Neural progenitor cell (in vitro differentiated cells): ENCODE data around the gene ITCH. TPM values are rescaled to one million over a fixed set of nuclear protein-coding genes. Genes with fewer than 3 reads are reported as not detected.
A peak's percentile ranks its signal among the peaks of the same experiment; 100 is the strongest.

Source experiments
- DNase-seq: peaks from one replicate; pipeline ENCODE4 v3.0.0-alpha.2; 2016; ENCODE audit warnings: low spot score
- H2AFZ ChIP-seq: fragments of 200-600 bp; sonication (generic); replicated peaks from 2 replicates; pipeline ENCODE4 v1.6.1; 2016; ENCODE audit warnings: antibody characterized with exemption
- H3F3A ChIP-seq: fragments of 200-600 bp; sonication (generic); 2 replicates; pipeline ENCODE4 v1.6.1; 2016; ENCODE audit warnings: antibody characterized with exemption, low read depth
- H3K27ac ChIP-seq: fragments of 200-600 bp; sonication (generic); 2 replicates; pipeline ENCODE4 v1.5.1; 2016; ENCODE audit warnings: mild to moderate bottlenecking
- H3K27me3 ChIP-seq: fragments of 200-600 bp; sonication (generic); 2 replicates; pipeline ENCODE4 v1.6.1; 2016; ENCODE audit warnings: mild to moderate bottlenecking, moderate library complexity
- H3K36me3 ChIP-seq: fragments of 200-600 bp; sonication (generic); 2 replicates; pipeline ENCODE4 v1.5.1; 2016
- H3K4me1 ChIP-seq: fragments of 200-600 bp; sonication (generic); 2 replicates; pipeline ENCODE4 v1.6.1; 2016; ENCODE audit warnings: mixed run types
- H3K4me2 ChIP-seq: fragments of 200-600 bp; sonication (generic); 2 replicates; pipeline ENCODE4 v1.6.1; 2016
- H3K4me3 ChIP-seq: fragments of 200-600 bp; sonication (generic); 2 replicates; pipeline ENCODE4 v1.5.1; 2016
- H3K79me2 ChIP-seq: fragments of 200-600 bp; sonication (generic); 2 replicates; pipeline ENCODE4 v1.6.1; 2016; ENCODE audit warnings: low read depth
- H3K9ac ChIP-seq: fragments of 200-600 bp; sonication (generic); 2 replicates; pipeline ENCODE4 v1.6.1; 2016
- H3K9me3 ChIP-seq: fragments of 200-600 bp; sonication (generic); 2 replicates; pipeline ENCODE4 v1.5.1; 2016; ENCODE audit warnings: low read depth
- H4K20me1 ChIP-seq: fragments of 200-600 bp; sonication (generic); 2 replicates; pipeline ENCODE4 v1.6.1; 2016; ENCODE audit warnings: low read depth
- H3K27ac Mint-ChIP-seq: 3 replicates; pipeline ENCODE4 v1.8.0; 2021; ENCODE audit warnings: mixed read lengths
- H3K27me3 Mint-ChIP-seq: 2 replicates; pipeline ENCODE4 v1.8.0; 2022; ENCODE audit warnings: low read depth, mild to moderate bottlenecking, inconsistent platforms, moderate library complexity, mixed read lengths; ENCODE audit not compliant: insufficient read depth
- H3K36me3 Mint-ChIP-seq: 3 replicates; pipeline ENCODE4 v1.8.0; 2021; ENCODE audit warnings: mixed read lengths
- H3K4me1 Mint-ChIP-seq: 3 replicates; pipeline ENCODE4 v1.8.0; 2021; ENCODE audit warnings: mixed read lengths
- H3K4me3 Mint-ChIP-seq: 3 replicates; pipeline ENCODE4 v1.8.0; 2021; ENCODE audit warnings: mild to moderate bottlenecking, moderate library complexity, mixed read lengths
- H3K9me3 Mint-ChIP-seq: 3 replicates; pipeline ENCODE4 v1.8.0; 2020; ENCODE audit warnings: mixed read lengths
- CTCF ChIP-seq: fragments of 200-600 bp; sonication (generic); IDR thresholded peaks from 2 replicates; pipeline ENCODE4 v1.5.1; 2017; ENCODE audit warnings: antibody characterized with exemption, mild to moderate bottlenecking
- EZH2 ChIP-seq: fragments of 200-600 bp; sonication (generic); IDR thresholded peaks from 2 replicates; pipeline ENCODE4 v1.6.1; 2017; ENCODE audit warnings: antibody characterized with exemption, mild to moderate bottlenecking, moderate library complexity
- EZH2phosphoT487 ChIP-seq: fragments of 200-600 bp; sonication (generic); IDR thresholded peaks from 2 replicates; pipeline ENCODE4 v1.6.1; 2017; ENCODE audit warnings: antibody characterized with exemption
- total RNA-seq: library from RNA; depleted of rRNA; stranded (reverse); fragments of >200 nt; gene quantifications from 2 replicates; pipeline ENCODE4 v1.2.3, GENCODE V29; 2015; ENCODE audit warnings: low replicate concordance

ITCH gene
- total RNA-seq, 1 donor from 2014 or later = 55.2 TPM

- no peak for DNase-seq
- H3K27ac ChIP-seq = no peak overlapping the region
- H4K20me1 ChIP-seq = peaks cover 58% of the 10 kb centered on the region
- H3K4me3 ChIP-seq = no peak overlapping the region
- H3K27me3 Mint-ChIP-seq = no peaks in the 10 kb centered on the region
- no peak overlapping the region for H3K4me2 ChIP-seq
- peaks cover 41% of the 10 kb centered on the region for H3K79me2 ChIP-seq
- H2AFZ ChIP-seq = no peak overlapping the region
- no peak overlapping the region for H3K9ac ChIP-seq
- H3K27me3 ChIP-seq = no peaks in the 10 kb centered on the region
- TF ChIP-seq EZH2 (no peak), CTCF (no peak), EZH2phosphoT487 (no peak)
- peak overlapping the region; percentile 36 for H3K27ac Mint-ChIP-seq
- H3K4me1 ChIP-seq = no peaks in the 10 kb centered on the region
- peaks cover 30% of the 10 kb centered on the region for H3K36me3 Mint-ChIP-seq
- peaks cover 13% of the 10 kb centered on the region for H3K4me1 Mint-ChIP-seq
- no peak overlapping the region for H3K4me3 Mint-ChIP-seq
- H3K36me3 ChIP-seq = no peaks in the 10 kb centered on the region
- H3K9me3 Mint-ChIP-seq = no peaks in the 10 kb centered on the region
- H3F3A ChIP-seq = peaks cover 5% of the 10 kb centered on the region
- H3K9me3 ChIP-seq = no peaks in the 10 kb centered on the region
Observed at GRCh38 chr20:34527016-34527415, 163.9 kb downstream of the ITCH start.

DNA sequence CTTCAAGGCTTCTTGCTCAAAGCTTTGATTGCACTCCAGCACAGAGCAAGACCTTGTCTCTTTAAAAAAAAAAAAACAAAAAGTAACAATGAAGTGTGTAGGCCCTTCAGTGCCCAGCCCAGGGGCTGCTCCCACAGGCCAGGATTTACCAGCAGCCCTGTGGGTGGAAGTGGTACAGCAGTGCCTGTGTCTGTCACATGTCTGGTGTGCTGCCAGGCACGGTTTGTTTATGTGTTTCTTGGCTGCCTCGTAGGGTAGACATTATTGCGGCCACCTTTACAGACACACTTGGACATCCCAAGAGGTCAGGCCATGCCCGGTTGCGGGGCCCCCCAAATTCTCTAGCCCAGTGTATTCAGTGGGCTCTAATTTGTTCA, 165.8 kb downstream of the ITCH start:
- DNase-seq = no peak
- Histone ChIP-seq H3K4me2 (no peak overlapping the region), H3K27me3 (no peaks in the 10 kb centered on the region), H3K79me2 (peaks cover 22% of the 10 kb centered on the region), H3K4me1 (no peaks in the 10 kb centered on the region), H3F3A (no peaks in the 10 kb centered on the region), H2AFZ (no peak overlapping the region), H3K36me3 (no peaks in the 10 kb centered on the region), H3K27ac (no peak overlapping the region), H3K9ac (no peak overlapping the region), H4K20me1 (peaks cover 57% of the 10 kb centered on the region), H3K4me3 (no peak overlapping the region), H3K9me3 (no peaks in the 10 kb centered on the region)
- Mint-ChIP-seq H3K4me1 (peaks cover 13% of the 10 kb centered on the region), H3K9me3 (no peaks in the 10 kb centered on the region), H3K27me3 (no peaks in the 10 kb centered on the region), H3K36me3 (peaks cover 28% of the 10 kb centered on the region), H3K27ac (no peak overlapping the region), H3K4me3 (no peak overlapping the region)
- TF ChIP-seq CTCF (no peak), EZH2 (no peak), EZH2phosphoT487 (no peak)

- Mint-ChIP-seq H3K4me3 (no peak overlapping the region), H3K27me3 (no peaks in the 10 kb centered on the region), H3K9me3 (no peaks in the 10 kb centered on the region), H3K4me1 (peaks cover 13% of the 10 kb centered on the region), H3K27ac (no peak overlapping the region), H3K36me3 (peaks cover 33% of the 10 kb centered on the region)
- TF ChIP-seq CTCF (no peak), EZH2phosphoT487 (no peak), EZH2 (no peak)
- Histone ChIP-seq H3K9ac (no peak overlapping the region), H3K27ac (no peak overlapping the region), H3K79me2 (peaks cover 14% of the 10 kb centered on the region), H3K4me1 (no peaks in the 10 kb centered on the region), H3K9me3 (no peaks in the 10 kb centered on the region), H2AFZ (no peak overlapping the region), H4K20me1 (peaks cover 49% of the 10 kb centered on the region), H3K27me3 (no peaks in the 10 kb centered on the region), H3K36me3 (no peaks in the 10 kb centered on the region), H3K4me3 (no peak overlapping the region), H3F3A (no peaks in the 10 kb centered on the region), H3K4me2 (no peak overlapping the region)
- DNase-seq = no peak
Observed at GRCh38 chr20:34529742-34530141, 166.7 kb downstream of the ITCH start.
